Gastroesophageal sphincter (tissue), 4 donors: Measurements from ENCODE around the gene CLEC2D. TPM values are rescaled to one million over a fixed set of nuclear protein-coding genes. Genes with fewer than 3 reads are reported as not detected.
"Not testable (repeated sequence)": the region's sequence is repeated elsewhere in the genome, so short reads cannot be mapped to it uniquely, and the experiment has no call there.

Source experiments
- ATAC-seq: fragments of 150-250 bp; one replicate; pipeline ENCODE4 v1.9.1; 2016; ENCODE audit warnings: mild to moderate bottlenecking, moderate library complexity
- H3K27ac ChIP-seq, 4 donors: fragments of 200-600 bp; sonication (generic) in 3 of 4; 1 replicate in 3 of 4; 2 replicates in 1 of 4; pipeline ENCODE4 v1.5.1; 2016 to 2019
- H3K27me3 ChIP-seq: fragments of 200-600 bp; sonication (generic); one replicate; pipeline ENCODE4 v1.5.1; 2019
- H3K36me3 ChIP-seq, 2 donors: fragments of 200-600 bp; sonication (generic); one replicate each; pipeline ENCODE4 v1.5.1; 2019; ENCODE audit warnings: control low read depth in 1 of 2
- H3K4me1 ChIP-seq, 3 donors: fragments of 200-600 bp; sonication (generic); 1 replicate in 2 of 3; 2 replicates in 1 of 3; pipeline ENCODE4 v1.5.1; 2016 to 2019; ENCODE audit warnings: control low read depth in 2 of 3
- H3K4me3 ChIP-seq, 2 donors: fragments of 200-600 bp; sonication (generic); one replicate each; pipeline ENCODE4 v1.5.1; 2019; ENCODE audit warnings: mild to moderate bottlenecking in 1 of 2, moderate library complexity in 1 of 2
- H3K9me3 ChIP-seq, 3 donors: fragments of 200-600 bp; sonication (generic); one replicate each; pipeline ENCODE4 v1.5.1; 2017 to 2019; ENCODE audit warnings: control low read depth in 2 of 3
- CTCF ChIP-seq, 4 experiments: fragments of 200-600 bp in 2 of 4; fragments of 450-650 bp in 2 of 4; sonication (generic) in 1 of 4; IDR thresholded peaks; one replicate each; pipeline ENCODE4 v1.5.1; 2017 to 2019; ENCODE audit warnings: antibody characterized with exemption in 4 of 4, mild to moderate bottlenecking in 2 of 4, moderate library complexity in 2 of 4
- EP300 ChIP-seq: sonication (generic); formaldehyde crosslinking; IDR thresholded peaks from one replicate; pipeline ENCODE4 v1.6.1; 2017; ENCODE audit warnings: antibody characterized with exemption, mild to moderate bottlenecking
- POLR2A ChIP-seq, 2 donors: fragments of 450-650 bp; IDR thresholded peaks; one replicate each; pipeline ENCODE4 v1.6.1; 2017; ENCODE audit warnings: antibody characterized with exemption in 2 of 2, mild to moderate bottlenecking in 2 of 2, moderate library complexity in 1 of 2
- POLR2AphosphoS5 ChIP-seq: sonication (generic); formaldehyde crosslinking; IDR thresholded peaks from one replicate; pipeline ENCODE4 v1.6.1; 2017; ENCODE audit warnings: antibody characterized with exemption
- WGBS, 2 donors: methylation state at CpG; one replicate each; pipeline ENCODE4 v1.1.5; 2018; ENCODE audit warnings: low coverage in 1 of 2; 5-methylcytosine and 5-hydroxymethylcytosine counted together
- total RNA-seq, 4 donors: library from RNA; depleted of rRNA; stranded (reverse); fragments of >200 nt; gene quantifications; one replicate each; pipeline ENCODE4 v1.1.0, GENCODE V29; 2016

The CLEC2D gene
- total RNA-seq, 4 donors from 2014 or later, result 2.3 to 12.9 (median 7.4) TPM

GRCh38 chr12:9731393-9731792 lies 61.9 kb downstream of the CLEC2D start:
- H3K4me1 ChIP-seq, result no peaks in the 10 kb centered on the region
- no peaks in the 10 kb centered on the region for H3K9me3 ChIP-seq
- WGBS, 2 donors, result 69 to 83% methylated on average over 4 to 6 of the region's 6 CpGs
- H3K27ac ChIP-seq, result no peak overlapping the region
- no peaks in the 10 kb centered on the region for H3K36me3 ChIP-seq
- ATAC-seq, result no peak
- no peak for TF ChIP-seq CTCF (IDR thresholded peaks at IDR 0.05)
- TF ChIP-seq POLR2AphosphoS5, result no peak
- no peak for TF ChIP-seq POLR2A (IDR thresholded peaks at IDR 0.05)
- no peak for TF ChIP-seq EP300
- H3K27me3 ChIP-seq, result no peaks in the 10 kb centered on the region
- H3K4me3 ChIP-seq, result no peak overlapping the region

GRCh38 chr12:9731797-9732196 lies 62.3 kb downstream of the CLEC2D start:
- Histone ChIP-seq H3K36me3 (no peaks in the 10 kb centered on the region), H3K9me3 (no peaks in the 10 kb centered on the region), H3K4me3 (no peak overlapping the region), H3K27ac (no peak overlapping the region), H3K4me1 (no peaks in the 10 kb centered on the region), H3K27me3 (no peaks in the 10 kb centered on the region)
- WGBS, 2 donors, result 73 to 90% methylated on average over 2 of the region's 2 CpGs
- TF ChIP-seq POLR2AphosphoS5 (no peak), EP300 (no peak), POLR2A (IDR thresholded peaks at IDR 0.05) (no peak), CTCF (IDR thresholded peaks at IDR 0.05) (no peak)
- ATAC-seq, result no peak

GRCh38 chr12:9732921-9733461 lies 63.5 kb downstream of the CLEC2D start, which contains the start of gene CLECL1:
Gene CLECL1 (minus strand): TSS chr12:9733097.
- H3K27me3 ChIP-seq, result no peaks in the 10 kb centered on the region
- H3K4me1 ChIP-seq, result no peaks in the 10 kb centered on the region
- H3K4me3 ChIP-seq, result no peak within 1 kb of the TSS
- WGBS, 2 donors, result 68 to 82% methylated on average over 7 to 8 of the region's 8 CpGs
- H3K9me3 ChIP-seq, result no peaks in the 10 kb centered on the region
- H3K36me3 ChIP-seq, result no peaks in the 10 kb centered on the region
- ATAC-seq, result no peak
- no peak for TF ChIP-seq EP300
- TF ChIP-seq POLR2AphosphoS5, result no peak
- TF ChIP-seq POLR2A (IDR thresholded peaks at IDR 0.05), result no peak
- no peak for TF ChIP-seq CTCF (IDR thresholded peaks at IDR 0.05)
- no peak within 1 kb of the TSS for H3K27ac ChIP-seq

- TF ChIP-seq EP300 (no peak), POLR2A (IDR thresholded peaks at IDR 0.05) (no peak), POLR2AphosphoS5 (no peak), CTCF (IDR thresholded peaks at IDR 0.05) (no peak)
- Histone ChIP-seq H3K4me3 (no peak overlapping the region), H3K9me3 (no peaks in the 10 kb centered on the region), H3K4me1 (no peaks in the 10 kb centered on the region), H3K36me3 (no peaks in the 10 kb centered on the region), H3K27ac (no peak overlapping the region), H3K27me3 (no peaks in the 10 kb centered on the region)
- ATAC-seq, result no peak
- WGBS, 2 donors, result 74 to 78% methylated on average over 3 of the region's 3 CpGs
These were observed 66.1 kb downstream of the CLEC2D start for GRCh38 chr12:9735601-9736000.

- ATAC-seq, result no peak
- WGBS, 2 donors, result 31 to 47% methylated on average over 3 of the region's 3 CpGs
- no peaks in the 10 kb centered on the region for H3K4me1 ChIP-seq
- H3K4me3 ChIP-seq, result no peak overlapping the region
- H3K36me3 ChIP-seq, result no peaks in the 10 kb centered on the region
- H3K27me3 ChIP-seq, result no peaks in the 10 kb centered on the region
- TF ChIP-seq POLR2A (IDR thresholded peaks at IDR 0.05), result no peak
- no peak for TF ChIP-seq CTCF (IDR thresholded peaks at IDR 0.05)
- no peak for TF ChIP-seq POLR2AphosphoS5
- no peak for TF ChIP-seq EP300
- no peaks in the 10 kb centered on the region for H3K9me3 ChIP-seq
- peak overlapping the region in 3 of 4 donors; percentile 2 to 47 (median 15) for H3K27ac ChIP-seq
These were observed 67.6 kb downstream of the CLEC2D start for GRCh38 chr12:9736936-9737705.

GRCh38 chr12:9738905-9739304 lies 69.4 kb downstream of the CLEC2D start:
- not testable (repeated sequence) for H3K27ac ChIP-seq, H3K4me1 ChIP-seq, H3K4me3 ChIP-seq, H3K27me3 ChIP-seq, H3K36me3 ChIP-seq, H3K9me3 ChIP-seq, ATAC-seq
- no CpG with 5 or more reads among the region's 14 CpGs for WGBS, 2 donors
